HG03378 (cell line): ENCODE data around the gene CDC42EP4.

Experiments used
- ATAC-seq: cut with Tn5 transposase; IDR thresholded peaks from one replicate; pipeline ENCODE4 v1.9.1; 2021; ENCODE audit warnings: mild to moderate bottlenecking, moderate library complexity; ENCODE audit not compliant: unreplicated experiment

The CDC42EP4 gene

DNA sequence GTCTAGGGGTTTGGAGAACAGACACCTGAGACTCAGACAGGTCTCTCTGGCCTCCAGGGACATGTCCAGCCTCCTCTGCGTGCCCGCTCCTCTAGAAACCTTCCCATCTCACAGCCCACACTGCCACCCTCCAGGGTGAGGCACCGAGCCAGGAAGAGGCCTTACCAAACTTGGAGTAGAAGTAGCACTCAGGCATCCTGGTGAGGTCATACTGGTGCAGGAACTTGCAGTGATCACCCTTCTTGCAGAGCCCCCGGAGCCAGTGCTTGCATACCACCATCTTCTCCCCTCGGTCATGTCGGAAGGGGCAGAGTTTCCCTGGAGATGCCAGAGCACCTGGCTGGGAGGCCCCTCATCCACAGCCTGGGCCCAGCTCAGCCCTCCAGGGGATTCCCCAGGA, 54.3 kb downstream of the CDC42EP4 start:
- no peak for ATAC-seq

DNA sequence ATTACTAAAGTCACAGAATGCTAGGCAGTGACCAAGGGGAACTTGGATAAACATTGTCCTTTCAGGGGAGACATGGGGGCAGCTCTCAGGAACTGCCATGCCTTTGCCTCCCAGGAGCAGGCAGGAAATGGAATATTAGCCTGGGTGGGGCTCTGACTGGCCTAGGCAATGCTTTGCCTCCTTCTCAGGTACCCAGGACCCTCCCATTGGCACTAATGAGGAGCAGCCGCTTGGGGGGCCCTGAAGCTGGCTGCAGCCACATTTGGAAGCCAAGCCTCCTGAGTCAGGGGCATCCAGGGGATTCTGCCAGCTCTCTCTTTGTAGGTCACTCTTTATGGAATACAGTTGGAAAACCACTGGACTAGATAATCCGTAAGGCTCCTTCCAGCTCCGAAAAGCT, 55.6 kb downstream of the CDC42EP4 start:
- no peak for ATAC-seq

DNA sequence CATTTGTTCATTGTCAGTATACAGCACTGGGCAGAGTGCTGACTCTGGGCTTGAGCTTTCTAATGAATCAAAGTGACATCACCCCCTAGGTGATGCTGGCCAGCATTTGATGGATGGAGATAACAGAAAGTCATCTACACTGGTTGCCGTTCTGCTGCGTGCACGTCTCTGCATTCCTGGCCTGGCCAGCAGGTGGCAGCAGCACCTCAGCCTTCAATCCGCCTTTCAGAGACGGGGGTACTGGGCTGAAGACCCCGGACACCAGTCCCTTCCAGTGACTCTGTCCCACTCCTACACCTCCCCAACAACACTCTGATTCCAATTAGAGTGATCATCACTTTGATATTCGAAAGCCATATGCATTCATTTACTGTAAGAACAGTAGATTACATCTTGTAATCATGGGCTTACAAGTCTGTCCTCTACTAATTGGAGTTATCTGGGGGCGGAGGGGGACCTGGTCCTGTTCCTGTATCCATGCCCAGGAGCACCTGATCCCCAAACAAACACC, 56.1 kb downstream of the CDC42EP4 start:
- ATAC-seq, result peak; percentile 60

DNA sequence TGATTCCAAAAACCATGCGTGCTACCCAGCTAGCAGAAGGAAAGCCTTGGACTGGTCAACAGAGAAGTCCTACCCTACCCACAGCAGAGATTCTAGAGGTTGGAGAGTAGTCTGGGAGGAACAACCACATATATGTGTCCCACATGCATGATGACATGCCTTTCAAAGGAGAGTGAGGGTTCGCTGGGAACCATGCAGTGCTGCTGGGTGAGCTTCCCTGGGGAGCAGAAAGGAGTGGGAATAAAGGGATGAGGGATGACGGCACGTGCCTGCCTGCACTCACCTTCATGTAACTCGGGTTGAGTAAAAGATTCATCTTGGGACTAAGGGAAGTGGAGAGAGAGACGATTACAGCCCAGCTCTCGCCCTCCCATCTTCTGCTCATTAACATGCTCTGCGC, 59.9 kb downstream of the CDC42EP4 start:
- no peak for ATAC-seq

DNA sequence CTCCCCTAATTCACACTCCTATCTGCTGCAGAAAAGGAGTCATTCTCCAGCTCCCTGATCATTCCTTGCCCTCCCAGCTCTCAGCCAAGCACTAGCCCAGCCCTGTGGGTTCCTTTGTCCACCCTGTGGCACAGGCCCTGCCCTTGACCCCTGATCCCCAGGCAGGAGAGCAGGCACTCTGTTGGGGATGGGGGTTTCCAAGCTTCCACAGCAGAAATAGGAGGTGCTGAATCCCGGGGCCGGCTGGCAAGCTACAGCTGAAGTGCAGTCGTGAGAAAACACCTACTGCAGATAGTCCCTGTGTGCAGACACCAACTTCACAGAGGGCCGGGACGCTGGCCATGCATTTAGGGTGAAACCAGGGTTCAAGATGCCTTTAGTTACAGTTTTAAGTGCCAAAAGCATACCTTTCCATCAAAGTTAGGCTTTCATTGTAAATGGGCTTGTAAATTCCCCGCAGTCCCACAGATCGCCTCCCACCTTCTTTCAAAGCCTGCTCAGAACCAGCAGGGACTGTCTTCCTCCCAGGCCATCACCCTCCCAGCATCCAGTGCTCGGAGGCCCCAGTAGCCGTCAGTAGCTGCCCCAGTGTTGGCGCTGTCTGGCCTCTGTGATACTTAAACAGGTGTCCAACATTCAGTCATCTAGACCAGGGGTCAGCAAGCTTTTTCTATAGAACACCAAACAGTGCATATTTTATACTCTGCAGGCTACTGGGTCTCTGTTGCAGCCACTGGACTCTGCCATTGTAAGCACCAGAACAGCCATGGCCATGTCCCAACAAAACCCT, 60.8 kb downstream of the CDC42EP4 start:
- no peak for ATAC-seq

DNA sequence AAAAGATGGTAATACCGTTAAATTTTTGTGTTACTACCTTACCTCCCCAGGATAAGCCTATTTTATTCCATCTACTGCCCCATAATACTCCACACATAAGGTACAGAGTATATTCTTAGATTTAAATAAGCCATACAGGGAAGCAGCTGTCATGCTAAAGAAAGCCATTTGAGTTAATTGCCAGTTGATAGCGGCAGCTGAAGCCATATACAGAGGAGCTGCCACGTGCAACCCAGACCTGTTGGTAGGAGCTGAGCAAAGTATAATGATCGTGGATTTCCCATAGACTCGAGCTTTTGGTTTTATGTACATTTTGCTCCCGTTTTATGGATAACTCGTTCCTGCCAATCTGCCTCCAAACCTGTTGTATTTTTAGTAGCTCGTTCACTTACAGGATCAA, 62.1 kb downstream of the CDC42EP4 start:
- ATAC-seq, result no peak

DNA sequence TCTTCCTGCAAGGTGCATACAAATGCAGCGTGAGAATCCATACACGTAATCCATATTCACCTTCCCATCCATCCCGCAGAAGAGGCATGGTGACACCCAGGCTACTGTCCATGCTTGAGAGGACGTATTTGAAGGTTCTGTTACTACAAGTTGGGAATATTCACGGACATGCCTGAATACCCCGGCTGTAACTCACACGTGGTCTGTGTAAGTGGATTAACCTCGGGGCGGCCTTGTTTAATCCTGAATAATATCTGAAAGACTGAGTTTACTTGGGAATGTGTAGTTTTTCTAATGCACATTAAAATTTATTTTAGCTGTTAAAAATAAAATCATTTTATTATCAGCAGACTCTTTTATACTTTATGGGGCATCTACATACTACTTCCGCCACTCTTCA, 63.3 kb downstream of the CDC42EP4 start:
- ATAC-seq, result no peak

DNA sequence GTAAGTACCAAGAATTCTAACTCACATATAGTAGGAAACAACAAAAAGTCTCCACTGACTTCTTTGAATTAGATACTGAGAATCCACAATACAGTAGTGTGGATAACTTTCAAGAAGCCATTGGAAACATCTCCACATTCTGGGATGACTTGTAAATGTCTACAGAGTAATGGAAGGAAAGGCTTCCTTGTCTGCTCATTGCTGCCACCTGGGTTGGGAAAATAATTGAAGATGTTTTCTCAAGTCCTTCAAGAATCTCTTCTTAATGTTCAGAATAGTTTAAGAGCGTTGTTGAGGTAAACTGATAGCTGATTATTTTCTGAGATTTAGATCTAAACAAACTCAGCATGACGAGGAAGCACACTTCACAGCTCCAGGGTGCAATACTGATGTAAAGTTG, 64.1 kb downstream of the CDC42EP4 start:
- no peak for ATAC-seq

DNA sequence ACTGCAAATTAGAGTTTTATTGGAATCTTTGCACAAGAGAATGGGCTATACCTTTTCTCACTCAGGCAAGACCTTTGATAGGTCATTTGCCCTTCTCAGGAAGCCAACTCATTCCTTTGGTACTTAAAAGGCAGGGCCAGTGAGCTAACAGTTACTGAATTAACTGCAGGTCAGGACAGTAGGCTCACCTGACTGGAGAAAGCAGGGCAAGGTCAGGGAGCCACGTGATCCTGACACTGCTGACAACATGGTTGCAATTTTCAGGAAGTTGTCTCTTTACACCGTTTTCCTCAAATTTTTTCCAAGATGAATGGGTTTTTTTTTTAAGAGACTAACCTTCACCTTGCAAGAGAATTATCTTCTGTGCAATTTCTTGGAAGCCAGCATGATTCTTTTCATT, 71.2 kb downstream of the CDC42EP4 start:
- no peak for ATAC-seq

DNA sequence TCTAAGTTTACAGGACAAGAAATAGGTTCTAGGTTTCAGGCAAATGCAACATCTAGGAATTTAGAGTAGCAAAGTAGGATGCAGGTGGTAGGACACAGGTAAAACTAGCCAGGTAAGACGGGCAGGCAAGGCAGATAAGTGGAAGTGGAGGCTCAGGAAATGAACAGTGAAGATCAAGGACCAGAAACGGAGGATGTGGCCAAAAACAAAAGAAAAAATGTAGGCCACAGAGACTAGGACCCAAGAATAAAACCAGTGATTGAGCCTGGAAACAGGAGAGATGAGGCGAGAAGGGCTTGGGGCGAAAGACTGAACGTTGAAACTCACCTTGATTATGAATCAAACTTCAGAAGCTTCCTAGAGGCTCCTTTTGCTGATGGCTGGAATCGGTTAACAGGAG, 74.1 kb downstream of the CDC42EP4 start:
- ATAC-seq, result no peak

DNA sequence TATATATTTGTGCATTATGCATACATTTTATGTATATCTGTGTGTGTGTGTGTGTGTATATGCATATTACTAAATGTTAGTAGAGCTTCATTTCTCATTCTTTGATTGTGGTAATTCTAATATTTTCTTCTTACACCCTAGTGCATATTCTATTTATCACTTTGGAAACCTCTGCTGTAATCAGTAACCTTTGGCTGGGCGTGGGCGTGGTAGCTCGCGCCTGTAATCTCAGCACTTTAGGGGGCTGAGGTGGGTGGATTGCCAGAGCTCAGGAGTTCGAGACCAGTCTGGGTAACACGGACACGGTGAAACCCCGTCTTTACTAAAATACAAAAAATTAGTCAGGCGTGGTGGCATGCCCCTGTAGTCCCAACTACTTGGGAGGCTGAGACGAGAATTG, 77.1 kb downstream of the CDC42EP4 start:
- no peak for ATAC-seq
